Tongue (tissue), 2 donors: Measurements from ENCODE around the gene CSGALNACT2. TPM values are rescaled to one million over a fixed set of nuclear protein-coding genes. Genes with fewer than 3 reads are reported as not detected.
"Not testable (repeated sequence)": the region's sequence is repeated elsewhere in the genome, so short reads cannot be mapped to it uniquely, and the experiment has no call there.

Experiments used
- DNase-seq: peaks from one replicate; pipeline ENCODE4 v3.0.0-alpha.2; 2015
- total RNA-seq: library from RNA; depleted of rRNA; stranded (reverse); fragments of >200 nt; gene quantifications from one replicate; pipeline ENCODE4 v1.2.3, GENCODE V29; 2014

The CSGALNACT2 gene
- total RNA-seq, 1 donor from 2014 or later, result 24.8 TPM

- no peak for DNase-seq
Measured at GRCh38 chr10:43125274-43125845, 12.9 kb upstream of the CSGALNACT2 start.

DNA sequence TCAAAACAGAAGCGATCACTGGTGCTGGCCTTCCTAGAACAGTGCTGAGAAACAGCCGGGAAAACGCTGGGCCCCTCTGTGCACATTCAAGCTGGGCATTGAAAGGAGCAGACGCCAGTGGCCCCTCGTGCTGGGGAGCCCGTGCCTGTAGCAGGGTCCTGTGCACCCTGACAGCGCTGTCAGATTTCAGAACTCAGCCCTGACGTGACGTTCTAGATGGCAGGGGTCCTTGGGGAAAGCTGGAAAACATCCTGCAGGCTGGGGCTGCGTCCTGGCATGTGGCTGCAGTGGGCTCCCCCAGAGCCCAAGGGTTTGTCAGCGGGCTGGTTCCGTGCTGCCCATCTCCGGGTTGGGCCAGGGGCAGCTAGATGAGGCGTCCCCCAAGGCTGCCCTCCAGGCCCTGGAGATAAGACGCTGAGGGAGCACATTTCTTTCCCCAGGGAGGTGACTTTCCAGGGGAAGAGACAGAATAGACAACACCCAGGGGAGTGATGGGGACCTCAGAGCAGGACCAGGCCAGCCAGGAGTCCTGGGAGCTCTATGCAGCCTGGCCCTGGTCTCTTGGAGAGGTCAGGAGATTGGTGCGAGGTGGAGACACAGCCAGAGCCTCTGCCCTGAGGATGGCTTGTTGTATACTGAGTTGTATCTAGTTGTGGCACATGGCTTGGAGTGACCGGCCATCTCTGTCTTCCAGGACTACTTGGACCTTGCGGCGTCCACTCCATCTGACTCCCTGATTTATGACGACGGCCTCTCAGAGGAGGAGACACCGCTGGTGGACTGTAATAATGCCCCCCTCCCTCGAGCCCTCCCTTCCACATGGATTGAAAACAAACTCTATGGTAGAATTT is 12.1 kb upstream of the CSGALNACT2 start:
- DNase-seq, result no peak

- no peak for DNase-seq
Measured at GRCh38 chr10:43126759-43127424, 11.4 kb upstream of the CSGALNACT2 start.

DNA sequence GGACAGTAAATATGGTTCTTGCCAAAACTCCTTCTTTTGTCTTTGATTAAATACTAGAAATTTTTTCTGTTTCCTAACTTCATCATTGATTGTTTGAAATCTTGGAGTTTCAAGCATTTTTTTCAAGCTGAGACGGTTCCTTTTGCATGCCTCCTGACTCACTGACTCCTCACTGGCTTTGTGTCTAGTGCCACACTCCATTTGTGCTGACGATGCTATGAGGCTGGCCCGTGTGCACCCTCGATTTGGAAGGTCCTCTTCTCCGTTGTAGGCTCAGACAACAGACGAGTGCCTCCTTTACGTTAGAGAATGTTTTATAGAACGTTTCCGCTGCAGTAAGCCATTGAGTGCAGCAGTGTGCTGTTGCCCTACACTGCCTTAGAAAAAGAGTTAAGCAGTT is 10.8 kb upstream of the CSGALNACT2 start:
- no peak for DNase-seq

DNA sequence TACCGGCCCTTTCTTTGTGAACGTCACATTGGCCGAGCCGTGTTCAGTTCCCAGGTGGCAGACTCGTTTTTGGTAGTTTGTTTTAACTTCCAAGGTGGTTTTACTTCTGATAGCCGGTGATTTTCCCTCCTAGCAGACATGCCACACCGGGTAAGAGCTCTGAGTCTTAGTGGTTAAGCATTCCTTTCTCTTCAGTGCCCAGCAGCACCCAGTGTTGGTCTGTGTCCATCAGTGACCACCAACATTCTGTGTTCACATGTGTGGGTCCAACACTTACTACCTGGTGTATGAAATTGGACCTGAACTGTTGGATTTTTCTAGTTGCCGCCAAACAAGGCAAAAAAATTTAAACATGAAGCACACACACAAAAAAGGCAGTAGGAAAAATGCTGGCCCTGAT is 9.9 kb upstream of the CSGALNACT2 start:
- DNase-seq, result no peak

DNA sequence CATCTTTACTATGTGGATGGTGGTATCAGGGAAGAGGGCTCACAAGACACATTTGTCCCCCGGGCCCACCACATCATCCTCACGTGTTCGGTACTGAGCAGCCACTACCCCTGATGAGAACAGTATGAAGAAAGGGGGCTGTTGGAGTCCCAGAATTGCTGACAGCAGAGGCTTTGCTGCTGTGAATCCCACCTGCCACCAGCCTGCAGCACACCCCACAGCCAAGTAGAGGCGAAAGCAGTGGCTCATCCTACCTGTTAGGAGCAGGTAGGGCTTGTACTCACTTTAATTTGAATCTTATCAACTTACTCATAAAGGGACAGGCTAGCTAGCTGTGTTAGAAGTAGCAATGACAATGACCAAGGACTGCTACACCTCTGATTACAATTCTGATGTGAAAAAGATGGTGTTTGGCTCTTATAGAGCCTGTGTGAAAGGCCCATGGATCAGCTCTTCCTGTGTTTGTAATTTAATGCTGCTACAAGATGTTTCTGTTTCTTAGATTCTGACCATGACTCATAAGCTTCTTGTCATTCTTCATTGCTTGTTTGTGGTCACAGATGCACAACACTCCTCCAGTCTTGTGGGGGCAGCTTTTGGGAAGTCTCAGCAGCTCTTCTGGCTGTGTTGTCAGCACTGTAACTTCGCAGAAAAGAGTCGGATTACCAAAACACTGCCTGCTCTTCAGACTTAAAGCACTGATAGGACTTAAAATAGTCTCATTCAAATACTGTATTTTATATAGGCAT is 9.1 kb upstream of the CSGALNACT2 start:
- DNase-seq, result peak; percentile 51

- no peak for DNase-seq
Measured at GRCh38 chr10:43130770-43131171, 7.5 kb upstream of the CSGALNACT2 start.

DNA sequence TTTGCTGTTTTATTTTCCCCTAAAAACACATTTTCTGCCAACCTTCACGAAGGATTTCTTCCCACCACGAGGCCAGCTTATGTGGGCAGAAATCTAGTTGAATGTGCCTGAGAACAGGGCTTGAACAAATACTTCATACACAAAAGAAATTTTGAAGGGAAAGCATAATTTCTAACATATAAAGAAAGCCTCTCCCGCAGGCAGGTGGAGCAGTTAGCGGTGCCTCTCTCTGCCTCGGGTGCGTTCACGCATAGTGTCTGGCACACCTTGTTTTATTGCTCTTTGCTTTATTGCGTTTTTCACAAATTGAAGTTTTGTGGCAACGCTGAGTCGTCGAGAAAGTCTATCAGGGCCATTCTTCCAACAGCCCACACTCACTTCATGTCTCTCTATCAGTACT is 7.0 kb upstream of the CSGALNACT2 start:
- no peak for DNase-seq

- DNase-seq, result no peak
Measured at GRCh38 chr10:43131906-43132305, 6.3 kb upstream of the CSGALNACT2 start.

- DNase-seq, result no peak
Measured at GRCh38 chr10:43132867-43133787, 5.1 kb upstream of the CSGALNACT2 start.

GRCh38 chr10:43134126-43134905 is 3.9 kb upstream of the CSGALNACT2 start:
- no peak for DNase-seq

GRCh38 chr10:43135064-43135463 is 3.2 kb upstream of the CSGALNACT2 start:
- no peak for DNase-seq

- no peak for DNase-seq
Measured at GRCh38 chr10:43135656-43136055, 2.6 kb upstream of the CSGALNACT2 start.

DNA sequence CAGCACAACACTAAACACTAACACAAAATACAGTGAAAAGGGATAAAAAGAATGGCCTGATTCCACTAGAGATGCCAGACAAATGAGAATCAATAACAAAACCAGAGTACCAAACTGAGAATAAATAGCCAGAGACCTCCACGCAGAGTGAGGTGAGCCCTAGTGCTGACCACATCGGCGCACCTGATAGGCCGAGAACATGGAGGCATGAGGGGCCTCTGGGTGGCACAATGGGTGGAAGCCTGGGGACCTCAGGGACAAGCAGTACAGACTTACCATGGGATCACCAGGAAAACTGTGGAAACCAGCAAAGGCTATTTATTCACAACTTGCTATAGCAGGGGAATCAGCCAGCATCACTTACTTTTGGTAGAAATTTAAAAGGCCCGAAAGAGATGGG is 1.8 kb upstream of the CSGALNACT2 start:
- no peak for DNase-seq

GRCh38 chr10:43136995-43137716 is 1.1 kb upstream of the CSGALNACT2 start:
- no peak for DNase-seq

- peak; percentile 85 for DNase-seq
Measured at GRCh38 chr10:43137717-43138020, 576 bp upstream of the CSGALNACT2 start.

GRCh38 chr10:43138757-43139241 is 554 bp downstream of the CSGALNACT2 start:
- DNase-seq, result peak; percentile 55

DNA sequence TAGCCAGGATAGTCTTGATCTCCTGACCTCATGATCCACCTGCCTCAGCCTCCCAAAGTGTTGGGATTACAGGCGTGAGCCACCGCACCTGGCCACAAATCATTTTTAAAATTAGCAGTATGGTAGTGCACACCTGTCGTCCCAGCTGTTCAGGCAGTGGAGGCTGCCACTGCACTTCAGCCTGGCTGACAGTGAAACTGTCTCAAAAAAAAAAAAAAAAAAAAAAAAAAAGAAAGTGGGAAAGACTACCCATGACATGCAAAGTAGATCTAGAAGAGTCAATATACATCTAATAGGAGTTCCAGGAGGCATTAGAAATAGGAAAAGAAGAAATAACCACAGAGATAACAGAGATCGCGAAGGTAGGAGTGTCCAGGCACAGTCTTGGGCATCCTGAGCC is 3.2 kb downstream of the CSGALNACT2 start:
- no peak for DNase-seq

DNA sequence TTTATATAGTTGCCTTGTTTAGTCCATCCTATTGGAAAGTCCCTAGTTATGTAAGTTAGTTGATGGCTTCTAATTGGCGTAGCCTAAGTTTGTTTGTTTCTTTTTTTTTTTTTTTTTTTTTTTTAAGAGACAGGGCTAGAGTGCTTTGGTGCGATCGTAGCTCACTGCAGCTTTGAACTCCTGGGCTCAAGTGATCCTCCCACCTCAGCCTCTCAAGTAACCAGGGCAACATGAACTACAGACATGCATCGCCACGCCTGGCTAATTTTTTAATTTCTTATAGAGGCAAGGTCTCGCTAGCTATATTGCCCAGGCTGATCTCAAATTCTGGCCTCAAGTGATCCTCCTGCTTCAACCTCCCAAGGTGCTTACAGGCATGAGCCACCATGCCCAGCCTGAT is 7.1 kb downstream of the CSGALNACT2 start:
- no peak for DNase-seq

- not testable (repeated sequence) for DNase-seq
Measured at GRCh38 chr10:43145936-43146335, 7.7 kb downstream of the CSGALNACT2 start.
